CD4-positive, alpha-beta T cell treated with Interleukin-6 for 4 hours (primary cell): Measurements from ENCODE around the gene AZU1.
"Not testable (repeated sequence)": the region's sequence is repeated elsewhere in the genome, so short reads cannot be mapped to it uniquely, and the experiment has no call there.

Experiments used
- DNase-seq: peaks from one replicate; pipeline ENCODE4 v3.0.0-alpha.2; 2020; ENCODE audit warnings: mixed read lengths

AZU1 gene

GRCh38 chr19:831407-832369, 4.1 kb downstream of the AZU1 start:
- DNase-seq = no peak

- DNase-seq = no peak
Measured at GRCh38 chr19:834216-834615, 6.6 kb downstream of the AZU1 start.

GRCh38 chr19:835210-835810, 7.7 kb downstream of the AZU1 start:
- DNase-seq = no peak

DNA sequence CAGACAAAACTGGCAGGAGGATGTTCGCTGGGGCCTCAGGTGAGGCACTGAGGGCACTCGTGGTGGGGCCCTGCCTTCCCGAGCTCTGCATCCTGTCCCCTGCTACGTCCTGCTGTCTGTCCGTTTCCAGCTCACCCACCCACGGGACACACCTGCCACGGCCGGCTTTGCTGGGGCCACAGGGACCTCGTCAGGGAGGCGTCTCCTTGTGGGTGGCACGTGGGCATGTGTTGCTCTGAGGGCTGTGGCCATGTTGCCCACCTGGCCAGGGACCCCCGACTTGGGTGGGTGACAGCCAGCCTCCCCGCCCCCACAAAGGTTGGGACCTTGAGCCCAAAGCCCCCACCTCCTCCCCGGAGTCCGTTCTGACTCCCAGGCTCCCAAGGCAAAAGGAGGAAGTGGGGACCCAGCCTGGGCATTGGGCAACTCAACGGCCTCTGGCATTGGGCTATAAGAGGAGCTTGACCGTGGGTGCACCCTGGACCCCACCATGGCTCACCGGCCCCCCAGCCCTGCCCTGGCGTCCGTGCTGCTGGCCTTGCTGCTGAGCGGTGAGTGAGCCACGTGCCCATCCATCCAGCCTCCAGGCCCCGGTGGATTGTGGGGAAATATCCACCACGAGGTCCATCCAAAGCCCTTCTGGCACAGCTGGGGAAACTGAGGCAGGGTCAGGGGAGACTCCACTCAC, 13.0 kb downstream of the AZU1 start, which contains the start of gene PRTN3:
Gene PRTN3 (plus strand): TSS at position 481 of the 688 bp plus-strand sequence. CDS start 10 bp downstream, at position 491.
- no peak for DNase-seq

DNA sequence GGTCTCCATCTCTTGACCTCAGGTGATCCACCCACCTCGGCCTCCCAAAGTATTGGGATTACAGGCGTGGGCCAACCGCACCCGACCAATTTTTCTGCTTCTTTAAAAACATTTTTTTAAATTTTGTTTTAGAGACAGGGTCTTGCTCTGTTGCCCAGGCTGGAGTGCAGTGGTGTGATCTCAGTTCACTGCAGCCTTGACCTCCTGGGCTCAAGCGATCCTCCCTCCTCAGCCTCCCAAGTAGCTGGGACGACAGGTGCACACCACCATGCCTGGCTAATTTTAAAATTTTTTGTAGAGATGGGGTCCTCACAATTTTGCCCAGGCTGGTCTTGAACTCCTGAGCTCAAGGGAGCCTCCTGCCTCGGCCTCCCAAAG, 15.2 kb downstream of the AZU1 start:
- DNase-seq = not testable (repeated sequence)

DNA sequence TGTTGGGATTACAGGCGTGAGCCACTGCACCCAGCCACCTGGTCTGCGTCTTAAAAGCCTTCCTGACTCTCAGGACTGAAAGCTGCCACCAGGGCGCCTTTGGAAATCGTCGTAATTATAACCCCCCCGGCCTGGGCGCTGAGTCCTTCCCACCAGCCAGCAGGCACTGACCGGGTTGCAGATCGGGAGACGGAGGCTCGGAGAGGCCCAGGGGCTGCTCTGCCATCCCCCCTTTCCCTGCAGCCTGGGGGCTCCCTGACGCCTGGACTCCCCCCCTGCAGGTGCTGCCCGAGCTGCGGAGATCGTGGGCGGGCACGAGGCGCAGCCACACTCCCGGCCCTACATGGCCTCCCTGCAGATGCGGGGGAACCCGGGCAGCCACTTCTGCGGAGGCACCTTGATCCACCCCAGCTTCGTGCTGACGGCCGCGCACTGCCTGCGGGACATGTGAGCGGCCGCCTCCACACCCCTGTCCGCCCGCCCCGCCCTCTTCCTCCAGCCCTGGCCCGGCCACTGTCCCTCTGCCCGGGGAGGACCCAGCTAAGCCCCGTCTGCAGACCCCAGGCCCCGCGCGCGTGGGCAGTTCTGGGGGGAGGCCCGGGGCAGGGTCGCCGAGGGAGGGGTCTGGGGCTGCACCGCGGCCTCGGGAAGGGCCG, 15.7 kb downstream of the AZU1 start:
- no peak for DNase-seq

DNA sequence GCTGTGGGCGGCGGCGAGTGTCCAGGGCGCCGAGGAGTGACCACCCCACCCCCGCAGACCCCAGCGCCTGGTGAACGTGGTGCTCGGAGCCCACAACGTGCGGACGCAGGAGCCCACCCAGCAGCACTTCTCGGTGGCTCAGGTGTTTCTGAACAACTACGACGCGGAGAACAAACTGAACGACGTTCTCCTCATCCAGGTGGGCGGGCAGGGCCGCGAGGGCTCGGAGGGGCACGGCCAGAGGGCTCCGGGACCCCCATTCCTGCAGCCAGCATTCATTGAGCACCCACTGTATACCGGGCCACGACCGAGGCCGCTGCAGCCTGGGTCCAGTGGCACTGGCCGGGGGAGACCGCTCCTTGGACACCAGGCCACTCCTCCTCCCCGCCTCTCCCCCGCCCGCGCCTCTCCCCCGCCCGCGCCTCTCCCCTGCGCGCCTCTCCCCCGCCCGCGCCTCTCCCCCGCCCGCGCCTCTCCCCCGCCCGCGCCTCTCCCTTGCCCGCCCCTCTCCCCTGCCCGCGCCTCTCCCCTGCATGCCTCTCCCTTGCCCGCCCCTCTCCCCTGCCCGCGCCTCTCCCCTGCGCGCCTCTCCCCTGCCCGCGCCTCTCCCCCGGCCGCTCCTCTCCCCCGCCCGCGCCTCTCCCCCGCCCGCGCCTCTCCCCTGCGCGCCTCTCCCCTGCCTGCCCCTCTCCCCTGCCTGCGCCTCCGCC, 16.4 kb downstream of the AZU1 start:
- no peak for DNase-seq

- no peak for DNase-seq
Measured at GRCh38 chr19:844546-844971, 16.9 kb downstream of the AZU1 start.

DNA sequence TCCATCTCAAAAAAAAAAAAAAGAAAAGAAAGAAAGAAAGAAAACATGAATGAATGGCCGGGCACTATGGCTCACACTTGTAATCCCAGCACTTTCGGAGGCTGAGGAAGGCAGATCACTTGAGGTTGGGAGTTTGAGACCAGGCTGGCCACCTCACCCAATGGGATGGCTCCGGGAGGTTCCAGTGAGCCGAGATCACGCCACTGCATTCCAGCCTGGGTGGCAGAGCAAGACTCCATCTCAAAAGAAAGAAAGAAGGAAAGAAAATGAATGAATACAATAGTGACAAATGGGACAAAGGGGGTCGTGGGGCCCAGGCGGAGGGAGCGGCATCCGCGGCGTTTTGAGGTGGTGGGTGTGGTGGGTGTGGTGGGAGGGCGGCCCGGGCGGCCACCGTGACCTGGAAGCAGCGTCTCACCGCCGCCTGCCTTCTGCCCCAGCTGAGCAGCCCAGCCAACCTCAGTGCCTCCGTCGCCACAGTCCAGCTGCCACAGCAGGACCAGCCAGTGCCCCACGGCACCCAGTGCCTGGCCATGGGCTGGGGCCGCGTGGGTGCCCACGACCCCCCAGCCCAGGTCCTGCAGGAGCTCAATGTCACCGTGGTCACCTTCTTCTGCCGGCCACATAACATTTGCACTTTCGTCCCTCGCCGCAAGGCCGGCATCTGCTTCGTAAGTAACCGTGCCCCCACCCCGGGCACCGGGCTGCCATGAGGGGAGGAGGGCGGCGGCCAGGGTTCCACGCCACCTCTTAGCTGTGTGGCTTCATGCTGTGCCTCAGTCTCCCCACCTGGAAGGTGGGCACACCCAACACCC, 18.3 kb downstream of the AZU1 start:
- no peak for DNase-seq

DNA sequence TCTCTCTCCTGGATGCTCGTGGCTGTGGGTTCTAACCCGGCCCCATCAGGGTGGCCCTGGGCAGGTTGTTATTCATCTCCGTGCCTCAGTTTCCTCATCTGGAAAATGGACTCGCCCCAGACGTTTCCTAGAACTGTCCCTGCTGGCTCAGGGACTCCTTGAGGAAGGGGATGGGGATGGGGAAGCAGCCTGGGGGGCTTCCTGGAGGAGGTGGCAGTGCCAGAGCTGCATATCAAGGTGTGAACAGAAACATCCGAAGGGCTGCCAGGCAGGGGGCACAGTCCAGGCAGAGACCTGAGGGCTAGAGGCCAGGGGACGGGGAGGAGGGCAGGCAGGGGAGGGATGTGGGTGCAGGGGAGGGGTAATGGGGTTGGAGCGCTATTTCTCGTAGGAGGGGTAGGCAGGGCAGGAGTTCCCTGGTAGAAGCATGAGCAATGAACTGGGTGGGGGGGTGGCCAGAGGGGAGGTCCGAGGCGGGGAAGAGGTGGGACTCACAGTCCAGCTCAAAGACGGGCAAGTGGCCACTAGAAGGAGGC, 20.8 kb downstream of the AZU1 start:
- DNase-seq = no peak

- not testable (repeated sequence) for DNase-seq
Measured at GRCh38 chr19:849195-849594, 21.6 kb downstream of the AZU1 start.

DNA sequence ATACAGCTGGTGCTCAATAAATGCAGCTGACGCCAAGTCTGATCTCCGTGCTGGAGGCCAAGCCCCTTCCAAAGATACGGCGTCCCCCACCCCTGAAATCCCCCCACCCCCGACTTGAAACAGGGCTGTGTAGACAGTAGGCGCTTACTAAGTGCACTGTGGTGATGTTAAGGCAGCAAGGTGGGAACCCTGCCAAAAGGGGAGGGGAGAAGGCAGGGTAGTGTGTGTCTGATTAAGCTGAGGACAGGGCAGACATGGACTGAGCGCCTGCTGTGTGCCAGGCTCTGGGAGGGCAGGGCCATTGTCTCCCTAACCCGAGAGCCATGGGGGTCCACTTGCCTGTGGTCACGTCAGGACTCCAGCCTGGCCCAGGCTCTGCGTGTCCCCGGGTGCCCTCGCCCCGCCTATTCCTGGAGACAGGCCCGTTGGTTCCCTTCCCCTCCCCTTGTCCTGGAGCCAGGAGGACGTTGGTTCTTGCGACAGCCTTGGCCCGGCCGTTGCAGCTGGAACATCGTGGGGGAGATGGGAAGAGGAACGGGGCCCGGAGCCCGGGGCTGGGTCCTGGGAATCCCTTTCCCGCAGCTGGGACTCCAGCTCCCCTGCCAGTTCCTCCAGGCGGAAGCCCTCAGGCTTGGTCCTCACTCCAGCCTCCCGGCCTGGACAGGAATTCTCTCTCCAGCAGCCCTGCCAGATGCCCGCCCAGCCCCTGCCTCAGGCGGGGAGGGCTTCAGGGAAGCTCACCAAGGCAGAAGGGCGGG, 22.8 kb downstream of the AZU1 start:
- DNase-seq = no peak

DNA sequence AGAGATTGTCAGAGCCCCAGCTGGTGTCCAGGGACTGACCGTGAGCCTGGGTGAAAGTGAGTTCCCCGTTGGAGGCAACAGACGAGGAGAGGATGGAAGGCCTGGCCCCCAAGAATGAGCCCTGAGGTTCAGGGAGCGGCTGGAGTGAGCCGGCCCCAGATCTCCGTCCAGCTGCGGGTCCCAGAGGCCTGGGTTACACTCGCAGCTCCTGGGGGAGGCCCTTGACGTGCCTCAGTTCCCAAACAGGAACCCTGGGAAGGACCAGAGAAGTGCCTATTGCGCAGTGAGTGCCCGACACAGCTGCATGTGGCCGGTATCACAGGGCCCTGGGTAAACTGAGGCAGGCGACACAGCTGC, 23.3 kb downstream of the AZU1 start:
- DNase-seq = no peak

DNA sequence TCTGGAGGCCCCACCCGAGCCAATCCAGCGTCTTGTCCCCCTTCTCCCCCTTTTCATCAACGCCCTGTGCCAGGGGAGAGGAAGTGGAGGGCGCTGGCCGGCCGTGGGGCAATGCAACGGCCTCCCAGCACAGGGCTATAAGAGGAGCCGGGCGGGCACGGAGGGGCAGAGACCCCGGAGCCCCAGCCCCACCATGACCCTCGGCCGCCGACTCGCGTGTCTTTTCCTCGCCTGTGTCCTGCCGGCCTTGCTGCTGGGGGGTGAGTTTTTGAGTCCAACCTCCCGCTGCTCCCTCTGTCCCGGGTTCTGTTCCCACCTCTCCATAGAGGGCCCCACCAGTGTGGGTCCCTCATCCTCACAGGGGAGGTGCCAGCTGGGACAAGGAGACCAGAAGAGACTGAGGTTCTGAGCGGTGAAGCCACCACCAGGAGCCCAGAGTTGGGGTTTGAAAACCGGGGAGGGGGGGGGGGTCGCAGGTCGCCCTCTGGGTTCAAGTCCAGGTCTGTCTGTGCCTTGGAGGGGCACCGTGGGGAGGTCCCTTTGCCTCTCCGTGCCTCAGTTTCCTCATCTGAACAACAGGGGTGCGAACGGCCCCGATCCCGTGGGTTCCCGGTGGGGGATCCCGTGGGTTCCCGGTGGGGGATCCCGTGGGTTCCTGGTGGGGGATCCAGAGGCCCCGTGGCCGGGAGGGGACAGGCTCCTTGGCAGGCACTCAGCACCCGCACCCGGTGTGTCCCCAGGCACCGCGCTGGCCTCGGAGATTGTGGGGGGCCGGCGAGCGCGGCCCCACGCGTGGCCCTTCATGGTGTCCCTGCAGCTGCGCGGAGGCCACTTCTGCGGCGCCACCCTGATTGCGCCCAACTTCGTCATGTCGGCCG, 24.7 kb downstream of the AZU1 start, which contains the start of gene ELANE:
Gene ELANE (plus strand): TSS at position 168 of the 878 bp plus-strand sequence. CDS start 26 bp downstream, at position 194.
- DNase-seq = no peak

GRCh38 chr19:853014-853585, 25.5 kb downstream of the AZU1 start:
- DNase-seq = no peak

DNA sequence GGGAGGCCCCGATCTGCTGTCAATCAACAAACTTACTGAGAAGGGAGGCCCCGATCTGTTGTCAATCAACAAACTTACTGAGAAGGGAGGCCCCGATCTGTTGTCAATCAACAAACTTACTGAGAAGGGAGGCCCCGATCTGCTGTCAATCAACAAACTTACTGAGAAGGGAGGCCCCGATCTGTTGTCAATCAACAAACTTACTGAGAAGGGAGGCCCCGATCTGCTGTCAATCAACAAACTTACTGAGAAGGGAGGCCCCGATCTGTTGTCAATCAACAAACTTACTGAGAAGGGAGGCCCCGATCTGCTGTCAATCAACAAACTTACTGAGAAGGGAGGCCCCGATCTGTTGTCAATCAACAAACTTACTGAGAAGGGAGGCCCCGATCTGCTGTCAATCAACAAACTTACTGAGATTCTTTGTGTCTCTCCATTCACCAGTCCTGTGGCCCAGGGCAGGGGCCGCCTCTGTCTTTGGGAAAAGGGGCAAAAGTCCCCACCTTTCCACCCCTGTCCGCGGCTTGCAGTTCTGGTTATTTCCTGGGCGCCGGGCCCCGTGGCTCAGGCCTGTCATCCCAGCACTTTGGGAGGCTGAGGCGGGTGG, 26.1 kb downstream of the AZU1 start:
- DNase-seq = not testable (repeated sequence)

DNA sequence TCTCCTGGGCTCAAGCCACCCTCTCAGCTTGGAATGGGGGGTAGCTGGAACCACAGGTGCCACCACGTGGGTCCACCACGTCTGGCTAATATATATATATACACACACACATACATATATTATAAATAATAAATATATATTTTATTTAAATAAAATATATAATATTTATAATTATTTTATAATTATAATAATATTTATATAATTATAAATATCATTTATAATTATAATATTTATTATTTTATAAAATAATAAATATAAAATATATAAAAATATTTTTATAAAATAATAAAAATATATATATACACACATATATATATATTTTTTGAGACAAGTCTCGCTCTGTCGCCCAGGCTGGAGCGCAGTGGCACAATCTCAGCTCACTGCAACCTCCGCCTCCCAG, 26.9 kb downstream of the AZU1 start:
- DNase-seq = no peak

GRCh38 chr19:855142-855541, 27.5 kb downstream of the AZU1 start:
- DNase-seq = no peak
